SU-DHL-6 (cell line): ENCODE data around the gene MFSD1.

Experiments
- EZH2phosphoT487 ChIP-seq: fragments of 200-600 bp; sonication (generic), shearing (Covaris generic); conservative IDR thresholded peaks from 2 replicates; pipeline ENCODE4 v1.6.1; 2018; ENCODE audit warnings: mild to moderate bottlenecking, antibody characterized with exemption, low read length, moderate library complexity, mixed read lengths
- TF ChIP-seq, protein P1 (sequence below): fragments of 200-600 bp; sonication (generic); IDR thresholded peaks from one replicate; pipeline ENCODE4 v1.5.1; 2017; ENCODE audit warnings: antibody characterized with exemption, mild to moderate bottlenecking, low read length, moderate library complexity; ENCODE audit not compliant: insufficient read depth, poor library complexity, severe bottlenecking

DNA sequence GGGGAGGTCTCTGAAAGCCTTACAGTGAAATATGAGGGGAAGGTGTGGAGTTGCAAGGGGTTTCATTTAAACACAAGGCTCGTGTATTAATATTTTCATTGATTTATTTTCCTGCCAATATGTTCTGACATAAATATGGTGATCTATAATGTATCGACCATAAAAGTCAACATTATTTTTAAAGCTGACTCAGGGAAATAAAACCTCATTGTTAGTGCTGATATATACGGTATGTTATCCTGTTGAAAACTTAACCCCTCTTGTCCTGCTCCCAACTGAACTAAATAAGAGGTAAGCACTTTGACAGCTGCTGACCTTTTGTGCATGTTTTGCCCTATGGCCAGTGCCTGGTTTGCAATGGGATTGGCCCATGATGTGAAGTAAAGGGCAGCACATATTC is 47.9 kb downstream of the MFSD1 start:
- TF ChIP-seq, protein P1, sequence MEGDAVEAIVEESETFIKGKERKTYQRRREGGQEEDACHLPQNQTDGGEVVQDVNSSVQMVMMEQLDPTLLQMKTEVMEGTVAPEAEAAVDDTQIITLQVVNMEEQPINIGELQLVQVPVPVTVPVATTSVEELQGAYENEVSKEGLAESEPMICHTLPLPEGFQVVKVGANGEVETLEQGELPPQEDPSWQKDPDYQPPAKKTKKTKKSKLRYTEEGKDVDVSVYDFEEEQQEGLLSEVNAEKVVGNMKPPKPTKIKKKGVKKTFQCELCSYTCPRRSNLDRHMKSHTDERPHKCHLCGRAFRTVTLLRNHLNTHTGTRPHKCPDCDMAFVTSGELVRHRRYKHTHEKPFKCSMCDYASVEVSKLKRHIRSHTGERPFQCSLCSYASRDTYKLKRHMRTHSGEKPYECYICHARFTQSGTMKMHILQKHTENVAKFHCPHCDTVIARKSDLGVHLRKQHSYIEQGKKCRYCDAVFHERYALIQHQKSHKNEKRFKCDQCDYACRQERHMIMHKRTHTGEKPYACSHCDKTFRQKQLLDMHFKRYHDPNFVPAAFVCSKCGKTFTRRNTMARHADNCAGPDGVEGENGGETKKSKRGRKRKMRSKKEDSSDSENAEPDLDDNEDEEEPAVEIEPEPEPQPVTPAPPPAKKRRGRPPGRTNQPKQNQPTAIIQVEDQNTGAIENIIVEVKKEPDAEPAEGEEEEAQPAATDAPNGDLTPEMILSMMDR: no peak
- TF ChIP-seq EZH2phosphoT487: no peak
